Stimulated activated CD8-positive, alpha-beta memory T cell treated with anti-CD3 and anti-CD28 coated beads, Interleukin-4, amount 100 ng/mL, for 24 hours (primary cell): Measurements from ENCODE around the gene PTPRD.

Experiments used
- DNase-seq: peaks from one replicate; pipeline ENCODE4 v3.0.0-alpha.2; 2020; ENCODE audit warnings: low read depth

PTPRD gene

GRCh38 chr9:8491563-8491962 is 2121.2 kb downstream of the PTPRD start:
- DNase-seq = no peak

- no peak for DNase-seq
These were observed 2123.0 kb downstream of the PTPRD start for GRCh38 chr9:8489835-8490234.

GRCh38 chr9:8486095-8486494 is 2126.7 kb downstream of the PTPRD start:
- no peak for DNase-seq

GRCh38 chr9:8484597-8485191 is 2128.1 kb downstream of the PTPRD start:
- DNase-seq = no peak

GRCh38 chr9:8477450-8477849 is 2135.4 kb downstream of the PTPRD start:
- DNase-seq = no peak

- no peak for DNase-seq
These were observed 2137.9 kb downstream of the PTPRD start for GRCh38 chr9:8474937-8475336.

- DNase-seq = no peak
These were observed 2139.4 kb downstream of the PTPRD start for GRCh38 chr9:8473244-8474020.

- no peak for DNase-seq
These were observed 2144.7 kb downstream of the PTPRD start for GRCh38 chr9:8468045-8468637.

GRCh38 chr9:8457816-8458215 is 2155.0 kb downstream of the PTPRD start:
- no peak for DNase-seq

- no peak for DNase-seq
These were observed 2155.7 kb downstream of the PTPRD start for GRCh38 chr9:8457055-8457454.

- no peak for DNase-seq
These were observed 2156.5 kb downstream of the PTPRD start for GRCh38 chr9:8456344-8456743.

GRCh38 chr9:8450810-8451545 is 2161.8 kb downstream of the PTPRD start:
- DNase-seq = no peak

GRCh38 chr9:8448226-8448625 is 2164.6 kb downstream of the PTPRD start:
- DNase-seq = no peak

- no peak for DNase-seq
These were observed 2165.2 kb downstream of the PTPRD start for GRCh38 chr9:8447601-8448000.

- no peak for DNase-seq
These were observed 2174.9 kb downstream of the PTPRD start for GRCh38 chr9:8437876-8438275.

GRCh38 chr9:8437259-8437658 is 2175.5 kb downstream of the PTPRD start:
- DNase-seq = no peak

GRCh38 chr9:8436786-8437185 is 2176.0 kb downstream of the PTPRD start:
- no peak for DNase-seq

- DNase-seq = no peak
These were observed 2178.2 kb downstream of the PTPRD start for GRCh38 chr9:8434621-8435020.

- no peak for DNase-seq
These were observed 2180.6 kb downstream of the PTPRD start for GRCh38 chr9:8432224-8432623.

- no peak for DNase-seq
These were observed 2181.3 kb downstream of the PTPRD start for GRCh38 chr9:8431505-8431904.

- DNase-seq = no peak
These were observed 2181.9 kb downstream of the PTPRD start for GRCh38 chr9:8430945-8431344.

- no peak for DNase-seq
These were observed 2183.0 kb downstream of the PTPRD start for GRCh38 chr9:8429768-8430167.

- no peak for DNase-seq
These were observed 2183.6 kb downstream of the PTPRD start for GRCh38 chr9:8429157-8429556.
